Stimulated activated naive CD8-positive, alpha-beta T cell treated with anti-CD3 and anti-CD28 coated beads, Interleukin-15, amount 100 ng/mL, for 72 hours (primary cell): ENCODE measurements around the gene CEP112.
A peak's percentile ranks its signal among the peaks of the same experiment; 100 is the strongest.
"Not testable (repeated sequence)": the region's sequence is repeated elsewhere in the genome, so short reads cannot be mapped to it uniquely, and the experiment has no call there.

Experiments
- ATAC-seq: fragments of 150-1000 bp; cut with Tn5 transposase; 2 replicates; pipeline ENCODE4 v1.10.0; 2021; ENCODE audit warnings: mild to moderate bottlenecking, moderate library complexity
- DNase-seq, 2 donors: peaks; one replicate each; pipeline ENCODE4 v3.0.0; 2021 to 2022
- H3K27ac Mint-ChIP-seq, 2 donors: one replicate each; pipeline ENCODE4 v1.8.0; 2022; ENCODE audit warnings: mild to moderate bottlenecking in 2 of 2, mixed read lengths in 2 of 2, moderate library complexity in 2 of 2
- H3K27me3 Mint-ChIP-seq: one replicate; pipeline ENCODE4 v1.8.0; 2022; ENCODE audit warnings: mixed read lengths
- H3K4me1 Mint-ChIP-seq: one replicate; pipeline ENCODE4 v1.8.0; 2022; ENCODE audit warnings: mild to moderate bottlenecking, mixed read lengths
- H3K4me3 Mint-ChIP-seq, 2 donors: one replicate each; pipeline ENCODE4 v1.8.0; 2022; ENCODE audit warnings: mild to moderate bottlenecking in 2 of 2, mixed read lengths in 2 of 2, moderate library complexity in 1 of 2
- H3K9me3 Mint-ChIP-seq, 2 donors: one replicate each; pipeline ENCODE4 v1.8.0; 2022; ENCODE audit warnings: mixed read lengths in 2 of 2

Gene CEP112

DNA sequence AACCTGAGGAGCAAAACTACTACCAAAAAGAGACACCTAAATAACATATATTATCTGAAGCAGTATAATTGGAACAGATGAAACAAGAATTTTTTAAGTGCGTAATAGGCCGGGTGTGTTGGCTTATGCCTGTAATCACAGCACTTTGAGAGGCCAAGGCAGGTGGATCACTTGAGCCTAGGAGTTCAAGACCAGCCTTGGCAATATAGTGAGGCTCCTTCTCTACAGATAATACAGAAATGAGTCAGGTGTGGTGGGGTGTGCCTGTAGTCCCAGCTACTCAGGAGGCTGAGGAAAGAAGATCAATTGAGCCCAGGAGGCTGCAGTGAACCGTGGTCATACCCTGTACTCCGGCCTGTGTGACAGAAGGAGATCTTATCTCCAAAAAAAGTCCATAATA, 336.3 kb downstream of the CEP112 start:
- H3K27ac Mint-ChIP-seq = no peak overlapping the region
- H3K4me3 Mint-ChIP-seq = no peak overlapping the region
- no peaks in the 10 kb centered on the region for H3K27me3 Mint-ChIP-seq
- ATAC-seq (no peak), DNase-seq (no peak)
- H3K9me3 Mint-ChIP-seq = no peaks in the 10 kb centered on the region
- H3K4me1 Mint-ChIP-seq = no peaks in the 10 kb centered on the region

DNA sequence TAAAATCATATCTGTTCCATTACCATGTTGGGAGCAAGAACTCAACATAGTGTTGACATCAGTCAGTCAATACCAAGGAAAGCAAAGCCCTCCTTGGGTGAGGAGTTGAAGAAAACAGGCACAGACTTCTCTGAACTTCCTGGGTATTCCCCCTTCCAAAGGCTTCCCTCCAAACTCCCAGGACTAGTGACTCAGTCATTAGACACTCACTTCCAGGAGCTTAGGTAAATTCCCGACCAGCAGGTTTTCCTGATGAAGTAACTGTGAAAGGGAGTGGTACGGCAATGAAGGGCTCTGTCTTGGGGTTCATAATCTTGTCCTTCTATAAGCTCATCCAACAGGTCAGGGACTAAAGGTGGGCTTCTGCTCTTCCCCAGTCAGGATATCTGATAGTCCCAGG, 336.7 kb downstream of the CEP112 start:
- H3K4me3 Mint-ChIP-seq = no peak overlapping the region
- DNase-seq (no peak), ATAC-seq (no peak)
- H3K27me3 Mint-ChIP-seq = no peaks in the 10 kb centered on the region
- H3K4me1 Mint-ChIP-seq = no peaks in the 10 kb centered on the region
- no peaks in the 10 kb centered on the region for H3K9me3 Mint-ChIP-seq
- no peak overlapping the region for H3K27ac Mint-ChIP-seq

DNA sequence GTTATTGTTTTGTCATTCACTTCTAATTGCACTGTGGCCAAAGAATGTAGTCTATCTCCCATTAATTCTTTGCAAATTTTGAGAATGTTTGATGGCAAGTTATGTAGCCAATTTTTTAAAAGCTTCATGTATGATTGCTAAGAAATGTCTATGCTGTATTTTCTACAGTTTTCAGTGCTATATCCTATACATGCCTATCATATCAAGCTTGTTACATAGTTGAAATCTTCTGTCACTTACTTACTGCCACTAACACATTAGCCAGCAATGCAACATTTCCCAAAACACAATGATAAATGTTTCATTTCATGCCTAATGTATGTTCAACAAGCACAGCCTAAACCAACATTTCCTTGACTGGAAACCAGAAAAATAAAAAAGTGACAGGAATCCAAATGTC, 338.1 kb downstream of the CEP112 start:
- ATAC-seq = no peak
- H3K27me3 Mint-ChIP-seq = no peaks in the 10 kb centered on the region

DNA sequence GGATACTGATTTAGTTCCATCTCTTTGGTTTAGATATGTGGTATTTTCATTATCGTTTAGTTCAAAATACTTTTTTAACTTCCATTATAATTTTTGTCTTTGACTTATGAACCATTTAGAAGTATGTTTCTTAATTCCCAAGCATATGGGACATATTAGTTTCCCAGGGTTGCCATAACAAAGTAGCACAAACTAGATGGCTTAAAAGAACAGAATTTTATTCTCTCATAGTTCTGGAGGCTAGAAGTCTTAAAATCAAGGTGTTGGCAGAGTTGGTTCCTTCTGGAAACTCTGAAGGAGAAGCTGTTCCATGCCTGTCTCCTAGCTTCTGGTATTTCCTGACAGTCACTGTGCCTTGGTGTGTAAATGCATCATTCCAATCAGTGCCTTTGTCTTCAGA, 339.0 kb downstream of the CEP112 start:
- DNase-seq (no peak), ATAC-seq (no peak)
- H3K9me3 Mint-ChIP-seq = no peaks in the 10 kb centered on the region
- no peaks in the 10 kb centered on the region for H3K4me1 Mint-ChIP-seq
- no peak overlapping the region for H3K27ac Mint-ChIP-seq
- H3K4me3 Mint-ChIP-seq = no peak overlapping the region
- H3K27me3 Mint-ChIP-seq = no peaks in the 10 kb centered on the region

More for the DNA sequence above, 338.1 kb downstream of the CEP112 start:
- no peak for DNase-seq
- Mint-ChIP-seq H3K9me3 (no peaks in the 10 kb centered on the region), H3K27ac (no peak overlapping the region), H3K4me1 (no peaks in the 10 kb centered on the region), H3K4me3 (no peak overlapping the region)

DNA sequence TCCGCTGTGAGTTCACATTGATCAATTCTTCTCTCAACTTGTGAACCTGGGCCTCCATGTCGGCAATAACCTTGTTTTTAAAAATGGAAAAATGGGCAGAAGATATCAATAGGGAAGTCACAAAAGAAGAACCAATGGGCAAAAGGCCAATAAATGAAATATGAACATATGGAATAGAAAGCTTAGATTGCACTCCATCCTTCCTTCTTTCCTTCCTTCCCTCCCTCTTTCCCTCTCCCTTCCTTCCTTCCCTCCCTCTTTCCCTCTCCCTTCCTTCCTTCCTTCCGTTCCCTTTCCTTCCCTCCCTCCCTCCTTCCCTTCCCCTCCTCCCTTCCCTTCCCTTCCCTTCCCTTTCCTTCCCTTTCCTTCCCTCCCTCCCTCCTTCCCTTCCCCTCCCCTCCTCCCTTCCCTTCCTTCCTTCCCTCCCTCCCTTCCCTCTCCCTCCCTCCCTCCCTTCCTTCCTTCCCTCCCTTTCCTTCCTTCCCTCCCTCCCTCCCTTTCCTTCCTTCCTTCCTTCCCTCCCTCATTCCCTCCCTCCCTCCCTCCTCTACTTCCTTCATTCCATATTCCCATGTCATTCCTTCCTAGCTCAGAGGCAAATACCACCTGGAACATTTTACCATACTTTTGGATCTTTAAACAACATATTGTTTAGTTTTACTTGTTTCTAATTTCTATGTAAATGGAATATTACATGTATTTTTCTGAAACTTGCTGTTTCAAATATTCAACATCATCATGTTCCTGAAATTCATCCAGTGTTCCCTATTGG, 339.8 kb downstream of the CEP112 start:
- Mint-ChIP-seq H3K27me3 (no peaks in the 10 kb centered on the region), H3K9me3 (no peaks in the 10 kb centered on the region), H3K27ac (no peak overlapping the region), H3K4me1 (no peaks in the 10 kb centered on the region), H3K4me3 (no peak overlapping the region)
- ATAC-seq = no peak
- DNase-seq = no peak

DNA sequence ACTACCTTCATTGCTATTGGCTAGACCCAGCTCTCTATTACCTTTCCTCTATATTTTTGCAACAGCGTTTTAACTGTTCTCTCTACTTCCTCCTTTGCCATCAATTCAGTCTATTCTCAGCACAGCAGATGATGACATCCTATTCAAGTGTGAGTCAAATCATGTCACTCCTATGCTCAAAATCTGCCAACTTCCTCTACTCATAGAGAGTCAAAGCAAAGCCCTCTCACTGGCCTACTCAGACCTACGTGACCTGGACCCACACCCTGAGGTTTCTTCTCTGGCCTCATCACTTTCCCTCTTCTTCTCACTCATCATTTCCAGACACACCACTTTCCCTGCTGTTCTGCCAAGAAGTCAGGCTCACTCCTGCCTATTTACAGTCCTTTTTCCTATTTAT, 341.4 kb downstream of the CEP112 start:
- no peaks in the 10 kb centered on the region for H3K27me3 Mint-ChIP-seq
- H3K27ac Mint-ChIP-seq = peak overlapping the region in 1 of 2 donors; percentile 34
- ATAC-seq (peak; percentile 82), DNase-seq (peak in 1 of 2 donors; percentile 14)
- H3K4me1 Mint-ChIP-seq = no peaks in the 10 kb centered on the region
- H3K4me3 Mint-ChIP-seq = no peak overlapping the region
- H3K9me3 Mint-ChIP-seq = no peaks in the 10 kb centered on the region

DNA sequence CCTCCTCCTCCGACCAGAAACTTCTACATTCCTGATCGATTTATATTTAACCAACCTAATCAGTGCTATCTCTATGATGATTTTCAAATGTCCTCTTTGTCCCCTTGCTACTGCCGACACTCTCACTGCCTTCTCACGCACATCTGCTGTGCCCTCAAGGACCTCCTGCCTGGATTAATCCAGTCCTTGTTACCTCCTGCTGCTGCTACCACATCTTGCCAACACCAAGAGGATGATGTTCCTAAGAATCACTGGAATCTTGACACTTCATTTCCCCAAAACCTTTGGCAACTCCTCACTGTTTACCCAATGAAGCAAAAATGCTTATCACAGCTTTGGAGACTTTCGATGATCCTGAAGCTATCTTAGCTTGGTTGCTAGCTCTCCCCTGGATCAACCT, 343.2 kb downstream of the CEP112 start:
- no peaks in the 10 kb centered on the region for H3K27me3 Mint-ChIP-seq
- no peaks in the 10 kb centered on the region for H3K4me1 Mint-ChIP-seq
- ATAC-seq (no peak), DNase-seq (no peak)
- H3K9me3 Mint-ChIP-seq = no peaks in the 10 kb centered on the region
- no peak overlapping the region for H3K4me3 Mint-ChIP-seq
- H3K27ac Mint-ChIP-seq = peak overlapping the region in 1 of 2 donors; percentile 80

DNA sequence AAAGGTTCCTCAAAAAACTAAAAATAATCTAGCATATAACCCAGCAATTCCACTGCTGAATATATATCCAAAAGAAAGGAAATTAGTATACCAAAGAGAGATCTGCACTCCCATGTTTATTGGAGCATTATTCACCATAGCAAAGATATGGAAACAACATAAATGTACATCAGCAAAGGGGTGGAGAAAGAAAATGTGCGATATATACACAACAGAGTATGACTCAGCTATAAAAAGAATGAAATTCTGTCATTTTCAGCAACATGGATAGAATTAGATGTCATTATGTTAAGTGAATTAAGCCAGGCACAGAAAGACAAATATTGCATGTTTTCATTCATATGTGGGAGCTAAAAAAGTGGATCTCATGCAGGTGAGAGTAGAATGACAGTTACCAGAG, 350.8 kb downstream of the CEP112 start:
- H3K9me3 Mint-ChIP-seq = peaks cover 4 to 18% of the 10 kb centered on the region in 2 donors
- H3K4me3 Mint-ChIP-seq = no peak overlapping the region

DNA sequence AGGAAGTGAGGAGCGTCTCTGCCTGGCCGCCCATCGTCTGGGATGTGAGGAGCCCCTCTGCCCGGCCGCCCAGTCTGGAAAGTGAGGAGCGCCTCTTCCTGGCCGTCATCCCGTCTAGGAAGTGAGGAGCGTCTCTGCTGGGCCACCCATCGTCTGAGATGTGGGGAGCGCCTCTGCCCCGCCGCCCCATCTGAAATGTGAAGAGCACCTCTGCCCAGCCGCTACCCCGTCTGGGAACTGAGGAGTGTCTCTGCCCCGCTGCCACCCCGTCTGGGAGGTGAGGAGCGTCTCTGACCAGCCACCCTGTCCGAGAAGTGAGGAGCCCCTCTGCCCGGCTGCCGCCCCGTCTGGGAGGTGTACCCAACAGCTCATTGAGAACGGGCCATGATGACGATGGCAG, 354.7 kb downstream of the CEP112 start:
- not testable (repeated sequence) for H3K27me3 Mint-ChIP-seq, H3K27ac Mint-ChIP-seq, ATAC-seq, DNase-seq, H3K4me1 Mint-ChIP-seq, H3K4me3 Mint-ChIP-seq
- peaks cover 23 to 45% of the 10 kb centered on the region in 2 donors for H3K9me3 Mint-ChIP-seq

More for the DNA sequence above, 350.8 kb downstream of the CEP112 start:
- Mint-ChIP-seq H3K27ac (no peak overlapping the region), H3K4me1 (no peaks in the 10 kb centered on the region), H3K27me3 (no peaks in the 10 kb centered on the region)
- DNase-seq (no peak), ATAC-seq (no peak)

DNA sequence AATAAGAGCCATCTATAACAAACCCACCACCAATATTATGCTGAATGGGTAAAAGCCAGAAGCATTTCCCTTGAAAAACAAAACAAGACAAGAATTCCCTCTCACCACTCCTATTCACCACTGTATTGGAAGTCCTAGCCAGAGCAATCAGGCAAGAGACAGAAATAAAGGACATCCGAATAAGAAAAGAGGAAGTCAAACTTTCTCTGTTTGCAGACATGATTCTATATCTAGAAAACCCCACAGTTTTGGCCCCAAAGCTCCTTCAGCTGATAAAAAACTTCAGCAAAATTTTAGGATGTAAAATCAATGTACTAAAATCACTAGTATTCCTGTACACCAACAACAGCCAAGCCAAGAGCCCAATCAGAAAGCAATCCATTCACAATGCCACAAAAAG, 358.7 kb downstream of the CEP112 start:
- ATAC-seq = no peak
- Mint-ChIP-seq H3K27ac (no peak overlapping the region), H3K4me1 (no peaks in the 10 kb centered on the region), H3K27me3 (peaks cover 8% of the 10 kb centered on the region), H3K9me3 (peaks cover 25 to 49% of the 10 kb centered on the region in 2 donors), H3K4me3 (no peak overlapping the region)
- DNase-seq = no peak

DNA sequence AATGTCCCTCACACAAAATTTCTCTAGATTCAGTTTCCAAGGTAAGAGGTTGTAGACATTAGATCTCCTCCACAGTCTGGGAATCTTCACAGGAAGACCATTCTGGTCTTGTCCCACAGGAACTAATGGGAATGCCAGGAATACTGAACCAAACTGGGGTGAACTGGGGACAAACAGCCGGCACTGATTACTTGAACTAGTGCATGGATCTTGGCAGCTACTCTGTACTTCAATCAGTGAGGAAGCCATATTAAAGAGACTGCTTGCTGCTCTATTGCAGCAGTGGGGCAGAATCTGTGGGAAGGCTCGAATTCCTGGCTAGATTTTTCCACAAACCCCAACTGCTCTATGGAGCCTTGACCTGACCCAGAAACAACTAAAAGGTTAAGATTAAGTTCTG, 361.6 kb downstream of the CEP112 start:
- no peak for DNase-seq
- no peak overlapping the region for H3K27ac Mint-ChIP-seq
- no peak overlapping the region for H3K4me3 Mint-ChIP-seq
- H3K4me1 Mint-ChIP-seq = peaks cover 6% of the 10 kb centered on the region
- no peak for ATAC-seq
- H3K9me3 Mint-ChIP-seq = peaks cover 31 to 39% of the 10 kb centered on the region in 2 donors
- H3K27me3 Mint-ChIP-seq = peaks cover 8% of the 10 kb centered on the region

DNA sequence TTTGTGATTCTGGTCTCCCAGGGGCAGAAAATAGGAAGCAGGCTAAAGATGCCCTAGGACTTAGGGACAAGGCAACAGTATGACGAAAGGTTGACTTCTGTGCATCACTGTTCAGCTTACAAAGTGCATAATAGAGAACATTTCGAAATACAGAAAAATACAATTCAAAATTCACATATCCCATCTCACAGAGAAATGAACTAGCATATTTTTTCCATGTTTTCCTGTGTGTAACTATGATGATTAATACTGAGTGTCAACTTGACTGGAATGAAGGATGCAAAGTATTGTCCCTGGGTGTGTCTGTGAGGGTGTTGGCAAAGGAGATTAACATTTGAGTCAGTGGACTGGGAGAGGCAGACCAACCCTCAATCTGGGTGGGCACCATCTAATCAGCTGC, 365.4 kb downstream of the CEP112 start:
- H3K27me3 Mint-ChIP-seq, H3K4me1 Mint-ChIP-seq, ATAC-seq, H3K4me3 Mint-ChIP-seq, DNase-seq: not testable (repeated sequence)
- Mint-ChIP-seq H3K27ac (peak overlapping the region; percentile 58 to 65), H3K9me3 (peaks cover 6 to 12% of the 10 kb centered on the region in 2 donors)

DNA sequence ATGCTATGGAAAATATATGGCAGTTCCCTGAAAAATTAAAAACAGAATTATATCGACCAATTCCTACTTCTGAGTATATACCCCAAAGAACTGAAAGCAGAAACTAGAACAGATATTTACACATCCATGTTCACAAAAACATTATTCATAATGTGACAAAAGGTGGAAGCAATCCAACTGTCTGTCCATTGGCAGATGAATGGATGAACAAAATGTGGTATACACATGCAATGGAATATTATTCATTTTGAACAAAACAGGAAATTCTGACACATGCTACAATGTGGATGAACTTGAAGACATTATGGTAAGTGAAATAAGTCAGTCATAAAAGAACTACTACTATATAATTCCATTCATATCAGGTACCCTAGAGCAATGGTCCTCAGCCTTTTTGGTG, 367.0 kb downstream of the CEP112 start:
- no peak overlapping the region for H3K4me3 Mint-ChIP-seq
- no peak for DNase-seq
- peaks cover 6% of the 10 kb centered on the region for H3K4me1 Mint-ChIP-seq
- no peak for ATAC-seq
- peaks cover 0 to 6% of the 10 kb centered on the region in 2 donors for H3K9me3 Mint-ChIP-seq
- H3K27me3 Mint-ChIP-seq = no peaks in the 10 kb centered on the region
- H3K27ac Mint-ChIP-seq = no peak overlapping the region

DNA sequence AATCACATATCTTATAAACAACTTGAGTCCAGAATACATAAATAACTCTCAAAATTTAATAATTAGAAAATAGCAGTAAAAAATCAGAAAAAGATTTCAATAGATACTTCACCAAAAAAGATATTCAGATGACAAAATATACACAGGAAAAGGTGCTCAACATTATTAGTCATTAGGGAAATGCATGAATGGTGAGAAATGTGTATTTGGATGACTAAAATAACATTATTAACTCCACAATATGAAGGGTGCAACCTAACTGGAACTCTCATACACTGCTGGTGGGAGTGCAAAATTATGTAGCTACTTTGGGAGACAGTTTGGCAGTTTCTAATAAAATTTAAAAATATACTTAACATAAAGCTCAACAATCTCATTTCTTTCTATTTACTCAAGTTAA, 368.2 kb downstream of the CEP112 start:
- DNase-seq (no peak), ATAC-seq (no peak)
- Mint-ChIP-seq H3K9me3 (peaks cover 0 to 6% of the 10 kb centered on the region in 2 donors), H3K27ac (no peak overlapping the region), H3K4me3 (no peak overlapping the region), H3K4me1 (peaks cover 6% of the 10 kb centered on the region), H3K27me3 (no peaks in the 10 kb centered on the region)

DNA sequence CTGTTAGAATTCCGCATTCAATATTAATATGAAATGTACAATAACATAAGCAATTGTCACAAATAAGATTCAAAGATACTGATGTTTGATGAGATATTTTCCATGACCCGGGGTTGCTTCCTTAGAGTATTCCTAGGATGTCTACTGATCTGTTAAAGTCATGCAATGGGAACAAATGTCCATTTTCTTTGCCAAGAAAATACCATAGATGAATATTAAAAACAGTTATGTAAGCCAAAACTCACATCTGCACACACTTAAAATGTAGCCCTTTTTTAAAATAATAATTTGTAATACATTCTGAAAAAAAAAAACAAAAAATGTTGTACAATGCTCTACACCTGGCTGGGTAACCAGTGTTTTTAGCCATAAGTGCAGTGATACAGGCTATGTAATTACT, 371.1 kb downstream of the CEP112 start:
- H3K27ac Mint-ChIP-seq = no peak overlapping the region
- no peak overlapping the region for H3K4me3 Mint-ChIP-seq
- no peaks in the 10 kb centered on the region for H3K9me3 Mint-ChIP-seq
- no peaks in the 10 kb centered on the region for H3K4me1 Mint-ChIP-seq
- no peak for DNase-seq
- H3K27me3 Mint-ChIP-seq = peaks cover 7% of the 10 kb centered on the region
- no peak for ATAC-seq

DNA sequence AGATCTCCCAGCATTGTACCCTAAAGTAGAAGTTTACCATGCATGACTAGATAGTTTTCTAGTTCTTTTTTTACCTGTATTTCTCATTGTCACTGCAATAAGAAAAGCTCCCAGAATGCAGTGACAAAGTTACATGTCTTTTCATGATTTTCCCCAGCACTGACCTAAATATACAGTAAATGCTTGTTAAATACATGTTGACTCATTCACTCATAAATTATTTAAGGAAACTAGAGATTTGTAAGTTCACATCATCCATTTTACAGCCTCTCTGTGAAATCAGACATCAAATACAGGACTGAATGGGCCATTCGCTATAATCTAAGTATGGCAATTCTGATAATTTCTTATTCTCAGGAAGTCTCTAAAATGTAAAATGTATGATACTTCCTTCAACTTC, 371.6 kb downstream of the CEP112 start:
- ATAC-seq = no peak
- DNase-seq = no peak
- Mint-ChIP-seq H3K27ac (no peak overlapping the region), H3K9me3 (no peaks in the 10 kb centered on the region), H3K4me1 (no peaks in the 10 kb centered on the region), H3K4me3 (no peak overlapping the region), H3K27me3 (peaks cover 7% of the 10 kb centered on the region)

DNA sequence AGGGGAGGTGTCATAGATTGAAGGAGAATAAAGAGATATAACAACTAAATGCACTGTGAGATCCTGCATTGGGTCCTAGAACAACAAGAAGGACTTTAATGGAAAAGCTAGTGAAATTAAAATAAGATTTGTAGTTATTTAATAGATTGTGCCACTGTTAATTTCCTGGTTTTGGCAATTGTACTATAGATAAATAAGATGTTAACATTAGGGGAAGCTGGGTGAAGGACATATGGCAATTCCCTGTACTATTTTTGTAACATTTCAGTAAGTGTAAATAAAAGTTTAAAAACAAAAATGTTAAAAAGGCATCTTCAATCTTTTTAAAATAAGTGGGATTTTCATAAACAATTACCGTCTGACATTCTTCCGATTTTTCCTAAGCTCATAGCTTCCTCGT, 372.1 kb downstream of the CEP112 start:
- no peak overlapping the region for H3K27ac Mint-ChIP-seq
- no peak overlapping the region for H3K4me3 Mint-ChIP-seq
- DNase-seq = no peak

More for the DNA sequence above, 372.1 kb downstream of the CEP112 start:
- no peak for ATAC-seq
- peaks cover 7% of the 10 kb centered on the region for H3K27me3 Mint-ChIP-seq
- no peaks in the 10 kb centered on the region for H3K9me3 Mint-ChIP-seq
- no peaks in the 10 kb centered on the region for H3K4me1 Mint-ChIP-seq
